ENCODE results near the gene SEC23A.

DNA sequence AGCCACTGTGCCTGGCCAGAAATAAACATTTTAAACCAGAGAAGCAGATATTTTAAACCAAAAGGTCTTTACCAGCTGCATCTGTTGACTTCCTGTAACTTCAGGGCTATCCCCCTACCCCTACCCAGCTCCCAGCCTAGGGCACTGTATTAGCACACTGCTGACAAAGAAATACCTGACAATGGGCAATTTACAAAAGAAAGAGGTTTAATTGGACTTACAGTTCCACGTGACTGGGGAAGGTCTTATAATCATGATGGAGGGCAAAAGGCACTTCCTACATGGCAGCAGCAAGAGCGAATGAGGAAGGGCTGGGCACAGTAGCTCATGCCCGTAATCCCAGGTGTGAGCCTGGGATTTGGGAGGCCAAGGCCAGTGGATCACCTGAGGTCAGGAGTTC is 37.1 kb upstream of the SEC23A start:
- TF ChIP-seq, protein P1, sequence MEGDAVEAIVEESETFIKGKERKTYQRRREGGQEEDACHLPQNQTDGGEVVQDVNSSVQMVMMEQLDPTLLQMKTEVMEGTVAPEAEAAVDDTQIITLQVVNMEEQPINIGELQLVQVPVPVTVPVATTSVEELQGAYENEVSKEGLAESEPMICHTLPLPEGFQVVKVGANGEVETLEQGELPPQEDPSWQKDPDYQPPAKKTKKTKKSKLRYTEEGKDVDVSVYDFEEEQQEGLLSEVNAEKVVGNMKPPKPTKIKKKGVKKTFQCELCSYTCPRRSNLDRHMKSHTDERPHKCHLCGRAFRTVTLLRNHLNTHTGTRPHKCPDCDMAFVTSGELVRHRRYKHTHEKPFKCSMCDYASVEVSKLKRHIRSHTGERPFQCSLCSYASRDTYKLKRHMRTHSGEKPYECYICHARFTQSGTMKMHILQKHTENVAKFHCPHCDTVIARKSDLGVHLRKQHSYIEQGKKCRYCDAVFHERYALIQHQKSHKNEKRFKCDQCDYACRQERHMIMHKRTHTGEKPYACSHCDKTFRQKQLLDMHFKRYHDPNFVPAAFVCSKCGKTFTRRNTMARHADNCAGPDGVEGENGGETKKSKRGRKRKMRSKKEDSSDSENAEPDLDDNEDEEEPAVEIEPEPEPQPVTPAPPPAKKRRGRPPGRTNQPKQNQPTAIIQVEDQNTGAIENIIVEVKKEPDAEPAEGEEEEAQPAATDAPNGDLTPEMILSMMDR (IDR thresholded peaks at IDR 0.05; ENCODE audit: extremely low read depth in 1 of 2, insufficient read depth in 1 of 2, low read depth in 1 of 2, low read length in 2 of 2), result no peak
- TF ChIP-seq POLR2A (IDR thresholded peaks at IDR 0.05; ENCODE audit: low read depth, low read length) (no peak), POLR2AphosphoS5 (IDR thresholded peaks at IDR 0.05; ENCODE audit: insufficient read depth, low read depth, low read length) (no peak), EZH2 (IDR thresholded peaks at IDR 0.05; ENCODE audit: borderline replicate concordance, low read depth, low read length, severe bottlenecking) (no peak), FOS (IDR thresholded peaks at IDR 0.05; ENCODE audit: borderline replicate concordance, insufficient read depth, low read length) (no peak), MYC (IDR thresholded peaks at IDR 0.05; ENCODE audit: low read depth, low read length) (no peak)
- TF ChIP-seq, protein P2, sequence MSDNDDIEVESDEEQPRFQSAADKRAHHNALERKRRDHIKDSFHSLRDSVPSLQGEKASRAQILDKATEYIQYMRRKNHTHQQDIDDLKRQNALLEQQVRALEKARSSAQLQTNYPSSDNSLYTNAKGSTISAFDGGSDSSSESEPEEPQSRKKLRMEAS (IDR thresholded peaks at IDR 0.05; ENCODE audit: insufficient read depth, insufficient read length), result no peak
